OCI-LY7 (cell line): ENCODE results near the gene IGSF21. TPM values are rescaled to one million over a fixed set of nuclear protein-coding genes. Genes with fewer than 3 reads are reported as not detected.

ENCODE experiments used
- BruUV-seq: library from RNA; stranded (reverse); fragments of 400-500 nt; replicated peaks from 2 replicates; lab custom pipeline; 2021; lab: Mats Ljungman, UMichigan
- CTCF ChIA-PET: fragments of 300-600 bp; sonication (Branson Sonifier 250); formaldehyde crosslinking; loops from one replicate; lab custom pipeline; 2022; ENCODE audit warnings: antibody characterized with exemption; ENCODE audit not compliant: unreplicated experiment; lab: Charles Lee
- POLR2A ChIA-PET: fragments of 300-600 bp; sonication (Branson Sonifier 250); formaldehyde crosslinking; loops from one replicate; lab custom pipeline; 2022; ENCODE audit warnings: antibody characterized with exemption; lab: Charles Lee
- DNase-seq: peaks from one replicate; pipeline ENCODE4 v3.0.0-alpha.2; 2015; ENCODE audit warnings: low spot score
- H2AFZ ChIP-seq: fragments of 200-600 bp; sonication (generic), shearing (Covaris generic); 2 replicates; pipeline ENCODE4 v1.6.1; 2014; ENCODE audit warnings: mild to moderate bottlenecking, antibody characterized with exemption, low read length, moderate library complexity
- H3K27ac ChIP-seq: fragments of 200-600 bp; sonication (generic); 2 replicates; pipeline ENCODE4 v1.5.1; 2014; ENCODE audit warnings: mixed run types, low read depth, mild to moderate bottlenecking, moderate library complexity, low read length, inconsistent platforms; ENCODE audit not compliant: poor library complexity, severe bottlenecking
- H3K36me3 ChIP-seq: fragments of 200-600 bp; sonication (generic); 2 replicates; pipeline ENCODE4 v1.6.1; 2014; ENCODE audit warnings: mild to moderate bottlenecking, antibody characterized with exemption, low read length, moderate library complexity, mixed read lengths; ENCODE audit not compliant: insufficient read depth
- H3K4me1 ChIP-seq: fragments of 200-600 bp; sonication (generic); 2 replicates; pipeline ENCODE4 v1.5.1; 2014; ENCODE audit warnings: mild to moderate bottlenecking, low read length; ENCODE audit not compliant: insufficient read depth, poor library complexity, severe bottlenecking
- H3K4me2 ChIP-seq: fragments of 200-600 bp; sonication (generic); 2 replicates; pipeline ENCODE4 v1.6.1; 2014; ENCODE audit warnings: mild to moderate bottlenecking, low read length
- H3K4me3 ChIP-seq: fragments of 200-600 bp; sonication (generic); 2 replicates; pipeline ENCODE4 v1.5.1; 2014; ENCODE audit warnings: mild to moderate bottlenecking, low read depth, low read length; ENCODE audit not compliant: poor library complexity, severe bottlenecking
- H3K79me2 ChIP-seq: fragments of 200-600 bp; sonication (generic); 2 replicates; pipeline ENCODE4 v1.6.1; 2016; ENCODE audit warnings: low read depth, mild to moderate bottlenecking, low read length, moderate library complexity, mixed read lengths; ENCODE audit not compliant: insufficient read depth
- H3K9me2 ChIP-seq: fragments of 200-600 bp; sonication (generic); 2 replicates; pipeline ENCODE4 v1.6.1; 2016; ENCODE audit warnings: mild to moderate bottlenecking, low read length, mixed read lengths; ENCODE audit not compliant: insufficient read depth
- H3K9me3 ChIP-seq: fragments of 200-600 bp; sonication (generic); 2 replicates; pipeline ENCODE4 v1.6.1; 2014; ENCODE audit warnings: mild to moderate bottlenecking, mixed run types, low read length, mixed read lengths
- H4K20me1 ChIP-seq: fragments of 200-600 bp; sonication (generic); 2 replicates; pipeline ENCODE4 v1.6.1; 2014; ENCODE audit warnings: mild to moderate bottlenecking, antibody characterized with exemption, low read length, moderate library complexity, mixed read lengths; ENCODE audit not compliant: insufficient read depth
- CTCF ChIP-seq: fragments of 200-600 bp; sonication (generic); conservative IDR thresholded peaks from 2 replicates; pipeline ENCODE4 v1.5.1; 2014; ENCODE audit warnings: mild to moderate bottlenecking, antibody characterized with exemption, low read length, moderate library complexity, mixed read lengths
- EZH2phosphoT487 ChIP-seq: fragments of 200-600 bp; sonication (generic); IDR thresholded peaks from 2 replicates; pipeline ENCODE4 v1.6.1; 2018; ENCODE audit warnings: low read depth, borderline replicate concordance, mild to moderate bottlenecking, mixed run types, antibody characterized with exemption, low read length, moderate library complexity, mixed read lengths
- intact Hi-C: fragments of 100-400 bp; cut with micrococcal nuclease; formaldehyde crosslinking; loops from one replicate; pipeline ENCODE4 v1.10.0; 2022; ENCODE audit not compliant: unreplicated experiment
- total RNA-seq, 2 experiments: library from RNA; depleted of rRNA in 1 of 2; stranded (reverse); fragments of >200 nt in 1 of 2; shearing (Covaris generic) in 1 of 2; gene quantifications; 2 replicates each; pipeline ENCODE4 v1.2.3, GENCODE V29; 2014 to 2022

The IGSF21 gene
- total RNA-seq, 2 experiments from 2014 or later = 0.17 TPM; not detected in 1

DNA sequence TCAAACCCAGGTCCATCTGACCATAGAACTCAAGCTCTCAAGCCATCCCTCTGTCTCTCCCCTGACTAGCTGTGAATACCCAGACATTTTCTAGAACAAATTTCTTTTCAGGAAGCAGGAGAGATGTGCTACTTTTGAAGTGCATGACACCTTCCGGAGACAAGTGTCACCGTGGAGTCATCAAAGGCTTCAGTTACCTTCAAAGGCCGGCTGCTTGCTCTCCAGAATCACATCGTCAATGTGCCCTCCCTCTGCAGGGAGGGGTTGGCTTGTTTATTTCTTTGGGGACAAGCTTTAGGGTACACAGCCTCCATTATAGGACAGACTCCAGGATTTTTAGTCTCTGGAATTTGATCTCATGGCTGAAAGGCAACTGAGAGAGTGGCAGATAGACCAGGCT, 37.7 kb upstream of the IGSF21 start:
- intact Hi-C loops = no loop called here
- H3K79me2 ChIP-seq = no peaks in the 10 kb centered on the region
- no peak for DNase-seq
- no peaks in the 10 kb centered on the region for H4K20me1 ChIP-seq
- H3K4me2 ChIP-seq = no peak overlapping the region
- no peak for TF ChIP-seq CTCF
- no peak for TF ChIP-seq EZH2phosphoT487
- CTCF ChIA-PET = no interaction called here
- H3K9me2 ChIP-seq = no peaks in the 10 kb centered on the region
- no TSS peak for BruUV-seq
- H2AFZ ChIP-seq = no peak overlapping the region
- no peaks in the 10 kb centered on the region for H3K9me3 ChIP-seq
- POLR2A ChIA-PET = interaction anchor here (0.6 kb wide), 1 partner anchor 557 kb away, joined by 3 read pairs; no protein-coding TSS in a partner anchor
- H3K4me1 ChIP-seq = no peaks in the 10 kb centered on the region
- no peak overlapping the region for H3K27ac ChIP-seq
- H3K36me3 ChIP-seq = no peaks in the 10 kb centered on the region
- no peak overlapping the region for H3K4me3 ChIP-seq

GRCh38 chr1:18072066-18072465, 35.5 kb upstream of the IGSF21 start:
- Histone ChIP-seq H2AFZ (no peak overlapping the region), H3K79me2 (no peaks in the 10 kb centered on the region), H3K36me3 (no peaks in the 10 kb centered on the region), H3K9me3 (no peaks in the 10 kb centered on the region), H3K9me2 (no peaks in the 10 kb centered on the region), H3K4me1 (peaks cover 2% of the 10 kb centered on the region), H4K20me1 (no peaks in the 10 kb centered on the region), H3K27ac (no peak overlapping the region), H3K4me2 (no peak overlapping the region), H3K4me3 (no peak overlapping the region)
- ChIA-PET POLR2A (no interaction called here), CTCF (no interaction called here)
- TF ChIP-seq CTCF (no peak), EZH2phosphoT487 (no peak)
- intact Hi-C loops = no loop called here
- DNase-seq = no peak
- no TSS peak for BruUV-seq

DNA sequence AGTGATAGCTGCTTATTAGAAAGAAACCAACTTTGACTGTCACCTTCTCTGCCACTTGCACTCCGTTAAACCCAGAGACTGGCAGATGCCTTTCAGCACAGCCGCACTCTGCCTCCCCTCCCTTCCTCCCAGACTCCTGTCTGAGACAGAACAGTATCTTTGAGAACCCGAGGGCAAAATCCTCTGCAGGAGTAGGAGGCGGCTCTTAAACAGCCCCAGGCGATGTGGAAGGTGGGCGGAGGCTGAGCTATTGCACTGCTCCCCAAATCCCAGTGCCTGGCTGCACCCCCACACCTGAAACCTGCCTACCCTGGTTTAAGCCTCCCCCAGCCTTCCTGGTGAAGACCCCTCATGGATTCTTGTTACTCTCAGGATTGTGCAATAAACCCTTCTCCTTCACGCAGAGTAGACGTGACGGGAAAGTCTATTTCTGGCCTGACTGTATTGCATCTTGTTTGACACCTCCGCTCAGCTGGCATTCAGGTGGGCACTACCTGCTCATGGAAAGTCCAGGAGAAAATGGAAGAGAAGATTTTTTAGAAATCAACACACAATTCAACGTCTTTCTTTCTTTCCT, 34.4 kb upstream of the IGSF21 start:
- intact Hi-C loops = no loop called here
- ChIA-PET POLR2A (no interaction called here), CTCF (no interaction called here)
- Histone ChIP-seq H3K4me3 (no peak overlapping the region), H3K27ac (no peak overlapping the region), H3K9me3 (no peaks in the 10 kb centered on the region), H3K4me2 (no peak overlapping the region), H3K9me2 (no peaks in the 10 kb centered on the region), H4K20me1 (no peaks in the 10 kb centered on the region), H3K79me2 (no peaks in the 10 kb centered on the region), H3K4me1 (peaks cover 13% of the 10 kb centered on the region), H2AFZ (no peak overlapping the region), H3K36me3 (no peaks in the 10 kb centered on the region)
- TF ChIP-seq CTCF (no peak), EZH2phosphoT487 (no peak)
- no TSS peak for BruUV-seq
- no peak for DNase-seq
